Occipital lobe (tissue), 2 donors: ENCODE results near the gene SPNS2. TPM values are rescaled to one million over a fixed set of nuclear protein-coding genes. Genes with fewer than 3 reads are reported as not detected.
A peak's percentile ranks its signal among the peaks of the same experiment; 100 is the strongest.

Experiments
- DNase-seq: peaks from one replicate; lab custom pipeline; 2025; lab: John Stamatoyannopoulos, UW
- total RNA-seq: library from RNA; depleted of rRNA; stranded (reverse); fragments of >200 nt; gene quantifications from one replicate; pipeline ENCODE4 v1.2.3, GENCODE V29; 2014

The SPNS2 gene
- total RNA-seq, 1 donor from 2014 or later = 15.9 TPM

GRCh38 chr17:4502466-4503154, 3.9 kb downstream of the SPNS2 start:
- peak; percentile 7 for DNase-seq

GRCh38 chr17:4503283-4504025, 4.8 kb downstream of the SPNS2 start:
- DNase-seq = no peak

- no peak for DNase-seq
These were observed 5.5 kb downstream of the SPNS2 start for GRCh38 chr17:4504188-4504587.

- no peak for DNase-seq
These were observed 6.5 kb downstream of the SPNS2 start for GRCh38 chr17:4505187-4505586.

- DNase-seq = no peak
These were observed 7.6 kb downstream of the SPNS2 start for GRCh38 chr17:4506175-4506813.

GRCh38 chr17:4506892-4507291, 8.2 kb downstream of the SPNS2 start:
- DNase-seq = no peak

- DNase-seq = no peak
These were observed 8.9 kb downstream of the SPNS2 start for GRCh38 chr17:4507361-4508111.

GRCh38 chr17:4508207-4508606, 9.5 kb downstream of the SPNS2 start:
- DNase-seq = no peak

- DNase-seq = peak; percentile 33
These were observed 10.7 kb downstream of the SPNS2 start for GRCh38 chr17:4509401-4509800.

- DNase-seq = peak; percentile 34
These were observed 11.4 kb downstream of the SPNS2 start for GRCh38 chr17:4509923-4510617.

- DNase-seq = peak; percentile 17
These were observed 11.9 kb downstream of the SPNS2 start for GRCh38 chr17:4510618-4510941.

GRCh38 chr17:4511199-4511932, 12.7 kb downstream of the SPNS2 start:
- DNase-seq = no peak

- no peak for DNase-seq
These were observed 13.8 kb downstream of the SPNS2 start for GRCh38 chr17:4512156-4513112.

GRCh38 chr17:4513113-4514032, 14.7 kb downstream of the SPNS2 start:
- no peak for DNase-seq

GRCh38 chr17:4514206-4514605, 15.5 kb downstream of the SPNS2 start:
- DNase-seq = no peak

GRCh38 chr17:4514779-4515178, 16.1 kb downstream of the SPNS2 start:
- DNase-seq = no peak

- no peak for DNase-seq
These were observed 16.8 kb downstream of the SPNS2 start for GRCh38 chr17:4515501-4515900.

- no peak for DNase-seq
These were observed 18.1 kb downstream of the SPNS2 start for GRCh38 chr17:4516735-4517134.
